NCI-H748 treated with DMSO at 0.1 percent for 48 hours (cell line): ENCODE data around the gene MID1.

Experiments
- DNase-seq: peaks from one replicate; lab custom pipeline; 2025; lab: John Stamatoyannopoulos, UW

Gene MID1

GRCh38 chrX:10620121-10620699, at the start of gene MID1:
Gene MID1 (minus strand): TSS chrX:10620585. CDS start chrX:10567547, 53,038 bp downstream.
- DNase-seq: peak; percentile 55

DNA sequence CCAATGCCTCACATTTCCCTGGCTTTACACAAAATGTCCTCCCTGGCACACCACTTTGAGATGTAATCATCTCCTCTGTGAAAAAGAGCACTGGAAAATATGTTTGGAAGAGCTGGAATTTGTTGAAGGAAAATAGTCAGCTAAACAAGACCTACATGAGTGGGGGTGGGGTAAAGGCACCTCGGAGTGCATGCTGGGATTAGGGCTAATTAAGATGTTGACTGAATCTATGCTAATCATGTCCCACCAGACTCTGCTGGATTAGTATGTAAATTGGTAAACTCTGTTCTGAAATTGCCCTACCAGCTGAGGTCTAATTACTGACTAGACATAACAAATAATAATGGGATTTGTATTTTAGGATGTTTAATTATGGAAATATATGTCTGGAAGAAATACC, 46.8 kb upstream of the MID1 start:
- DNase-seq: no peak

DNA sequence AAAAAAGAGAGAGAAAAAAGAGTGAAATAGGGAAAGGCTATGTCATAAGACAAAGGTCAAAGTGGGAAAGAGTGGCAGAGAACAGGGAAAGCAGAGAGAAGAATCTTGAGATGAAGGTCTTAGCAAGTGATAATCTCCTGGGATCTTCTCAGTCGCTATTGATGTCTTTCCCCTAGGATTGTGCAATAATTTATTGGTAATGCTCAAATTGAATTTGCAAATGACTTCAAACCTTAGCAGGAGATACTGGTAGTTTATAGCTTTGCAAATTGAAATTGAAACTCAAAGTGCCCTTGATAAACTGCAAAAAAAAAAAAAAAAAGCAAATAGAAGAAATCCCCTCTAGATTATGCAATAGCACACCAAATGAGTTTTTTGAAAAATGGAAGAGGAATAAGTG, 45.7 kb upstream of the MID1 start:
- DNase-seq: no peak

DNA sequence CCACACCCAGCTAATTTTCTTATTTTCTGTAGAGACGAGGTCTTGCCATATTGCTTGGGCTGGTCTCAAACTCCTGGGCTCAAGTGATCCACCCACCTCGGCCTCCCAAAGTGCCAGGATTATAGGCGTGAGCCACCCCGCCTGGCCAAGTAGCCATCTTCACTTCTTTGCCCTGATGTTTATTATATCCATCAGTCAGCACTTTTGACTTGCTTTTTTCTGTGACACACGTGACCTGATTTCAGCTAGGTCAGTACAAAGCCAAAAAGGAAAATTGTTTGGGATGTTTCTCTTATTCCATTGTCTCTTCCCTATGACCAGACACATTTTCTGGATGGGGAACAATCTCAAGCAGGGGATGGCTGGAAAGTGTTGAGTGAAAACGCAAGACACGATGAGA, 45.3 kb upstream of the MID1 start:
- DNase-seq: no peak

GRCh38 chrX:10660171-10660570, 39.8 kb upstream of the MID1 start:
- DNase-seq: no peak

DNA sequence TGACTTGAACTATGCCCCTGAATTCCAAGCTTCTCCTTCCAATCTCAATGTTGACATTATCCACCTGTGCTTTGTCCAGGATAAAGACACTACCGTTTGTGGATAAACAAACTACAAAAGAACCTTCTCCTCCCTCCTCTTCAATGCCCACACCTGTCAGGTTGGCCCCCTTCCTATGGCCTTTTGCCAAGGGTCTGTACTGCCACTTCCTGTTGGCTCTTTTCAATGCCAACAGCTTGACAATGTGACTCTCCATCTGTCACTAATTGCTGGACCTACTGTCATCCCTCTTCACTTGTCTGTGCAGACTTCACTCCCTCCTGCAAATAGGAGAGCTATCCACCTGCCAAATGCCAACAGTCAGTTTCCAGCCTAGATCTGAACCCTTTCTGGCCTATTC, 35.8 kb upstream of the MID1 start:
- DNase-seq: peak; percentile 95

DNA sequence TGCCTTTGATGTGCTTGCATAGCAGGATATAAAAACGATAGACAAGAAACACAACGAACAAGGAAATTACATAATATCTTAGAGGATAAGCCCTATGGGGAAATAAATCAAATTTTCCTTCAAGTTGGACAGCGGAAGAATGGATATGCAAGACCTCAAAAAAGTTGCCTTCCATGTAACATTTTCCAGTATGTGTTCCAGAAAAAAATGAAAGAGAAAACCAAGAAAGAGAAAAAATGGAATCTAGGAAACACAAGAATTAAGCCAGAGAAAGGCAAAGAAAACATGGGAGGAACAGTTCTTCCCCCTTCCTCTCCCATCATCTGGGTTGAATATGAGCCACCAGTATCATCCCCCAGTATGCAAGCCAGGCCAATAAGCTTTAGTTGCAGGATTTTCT, 34.6 kb upstream of the MID1 start:
- no peak for DNase-seq

DNA sequence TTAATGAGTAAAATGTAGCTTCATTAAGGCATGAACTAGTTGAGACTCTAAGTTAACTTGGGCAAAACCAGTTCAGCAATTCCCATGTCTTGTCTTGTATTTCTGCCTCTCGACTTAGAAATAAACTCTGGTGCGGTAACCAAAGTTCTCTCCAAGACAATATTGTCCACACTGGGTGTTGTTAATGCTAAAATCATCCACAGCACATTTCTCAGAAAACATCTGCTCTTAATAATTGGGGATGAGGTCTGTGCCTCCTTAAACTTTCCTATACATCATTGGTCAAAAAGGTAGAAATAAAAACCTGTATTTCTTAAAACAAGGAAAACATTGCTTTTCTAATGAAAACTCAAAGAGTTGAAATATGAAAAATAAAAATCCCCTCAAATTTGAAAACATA, 32.9 kb upstream of the MID1 start:
- no peak for DNase-seq

- DNase-seq: no peak
Observed at GRCh38 chrX:10649265-10649664, 28.9 kb upstream of the MID1 start.

GRCh38 chrX:10648614-10649013, 28.2 kb upstream of the MID1 start:
- DNase-seq: no peak

GRCh38 chrX:10636851-10637250, 16.5 kb upstream of the MID1 start:
- DNase-seq: no peak

DNA sequence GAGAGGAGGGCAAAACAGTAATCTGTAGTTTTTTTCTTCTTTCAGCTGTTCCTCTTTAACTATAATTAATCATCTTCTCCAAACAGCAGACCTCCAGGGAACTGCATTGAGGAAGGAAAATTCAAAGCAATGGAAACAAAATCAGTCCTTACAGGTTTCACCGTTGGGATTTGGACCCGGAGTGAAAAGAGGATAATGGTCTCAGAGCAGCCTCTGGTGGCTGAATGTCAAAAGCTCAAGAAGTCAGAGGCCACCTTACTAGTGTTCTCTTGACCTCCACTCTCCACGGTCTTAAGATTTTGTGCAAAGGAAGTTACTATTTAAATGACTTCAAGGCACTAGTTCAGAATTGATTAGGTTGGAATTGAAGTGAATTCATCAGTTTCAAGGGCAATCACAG, 16.0 kb upstream of the MID1 start:
- no peak for DNase-seq

- no peak for DNase-seq
Observed at GRCh38 chrX:10634392-10635161, 14.2 kb upstream of the MID1 start.

- DNase-seq: peak; percentile 6
Observed at GRCh38 chrX:10633722-10634121, 13.3 kb upstream of the MID1 start.

- no peak for DNase-seq
Observed at GRCh38 chrX:10631416-10632145, 11.2 kb upstream of the MID1 start.

- DNase-seq: no peak
Observed at GRCh38 chrX:10630320-10630719, 9.9 kb upstream of the MID1 start.

DNA sequence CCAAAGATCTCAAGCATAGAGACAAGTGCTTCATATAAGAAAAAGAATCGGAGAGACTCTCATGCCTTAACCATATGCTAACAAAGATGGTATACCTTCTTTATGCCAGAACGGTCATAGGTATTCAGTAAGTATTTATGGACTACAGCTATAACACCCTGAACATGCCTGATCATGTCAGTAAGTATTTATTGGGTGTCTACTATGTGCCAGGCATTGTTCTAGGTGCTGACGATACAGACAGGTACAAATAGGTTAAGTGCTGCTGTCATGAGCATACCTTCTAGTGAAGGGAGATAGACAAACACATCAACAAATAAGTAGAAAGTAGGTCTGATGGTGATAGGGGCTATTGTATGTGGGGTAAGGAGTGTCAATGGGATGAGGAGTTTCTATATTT, 9.5 kb upstream of the MID1 start:
- DNase-seq: no peak

GRCh38 chrX:10628906-10629305, 8.5 kb upstream of the MID1 start:
- no peak for DNase-seq

- no peak for DNase-seq
Observed at GRCh38 chrX:10622197-10622596, 1.8 kb upstream of the MID1 start.

- no peak for DNase-seq
Observed at GRCh38 chrX:10619425-10620046, 849 bp downstream of the MID1 start.

DNA sequence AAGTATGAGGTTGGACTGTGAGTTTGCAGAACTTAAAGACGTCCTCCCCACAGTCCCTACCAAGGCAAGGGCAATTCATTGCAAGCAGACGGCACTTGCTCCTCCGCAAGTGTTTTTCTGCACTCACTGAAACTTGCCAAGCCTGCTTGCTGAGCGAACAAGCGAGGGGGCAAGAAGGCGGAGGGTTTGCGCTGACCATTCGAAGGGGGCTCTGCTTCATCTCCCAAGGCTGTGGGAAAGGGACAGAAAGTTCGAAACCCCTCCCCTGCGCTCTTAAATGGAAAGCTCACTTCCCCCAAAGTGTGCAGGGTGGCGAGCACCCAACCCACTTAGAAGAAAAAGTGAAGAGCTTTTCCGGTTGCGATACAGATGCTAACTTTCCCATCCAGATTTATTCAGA, 1.4 kb downstream of the MID1 start:
- no peak for DNase-seq

DNA sequence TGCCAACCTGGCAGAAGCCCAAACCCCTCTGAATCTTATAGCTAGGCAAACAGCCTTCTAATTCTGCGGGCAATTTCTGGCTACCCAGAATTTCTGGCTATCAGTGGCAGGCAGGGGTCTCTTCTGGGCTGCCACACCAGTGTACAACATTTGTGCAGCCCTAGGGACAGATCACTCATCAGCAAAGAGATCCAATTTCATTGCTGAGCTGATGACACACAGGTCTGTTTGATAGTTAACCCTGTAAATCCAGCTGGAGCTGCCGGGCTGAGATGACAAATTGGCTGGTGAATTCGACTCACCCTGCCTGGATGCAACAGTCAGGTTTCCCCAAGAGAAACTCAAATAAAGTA, 2.4 kb downstream of the MID1 start:
- DNase-seq: peak; percentile 15
